SK-N-SH (cell line): ENCODE data around the gene S1PR3. TPM values are rescaled to one million over a fixed set of nuclear protein-coding genes. Genes with fewer than 3 reads are reported as not detected.

Experiments
- CTCF ChIA-PET: fragments of 300-600, 350-600 bp; formaldehyde crosslinking; extraction: SDS; loops from one replicate; lab custom pipeline; 2021; lab: Yijun Ruan, JAX
- POLR2A ChIA-PET: fragments of 350-600 bp; sonication (Branson Sonifier 250); formaldehyde crosslinking; extraction: SDS; loops from one replicate; lab custom pipeline; 2020; ENCODE audit warnings: antibody characterized with exemption, inconsistent platforms; lab: Yijun Ruan, JAX
- DNase-seq: peaks from one replicate; pipeline ENCODE4 v3.0.0; 2012
- H2AFZ ChIP-seq: fragments of 200-600 bp; sonication (generic); 2 replicates; pipeline ENCODE4 v1.8.1; 2016; ENCODE audit warnings: antibody characterized with exemption, mild to moderate bottlenecking, low read depth
- H3F3A ChIP-seq: fragments of 200-600 bp; sonication (generic); replicated peaks from 2 replicates; pipeline ENCODE3; 2016; ENCODE audit warnings: antibody characterized with exemption, mild to moderate bottlenecking; ENCODE audit not compliant: insufficient read depth
- H3K27ac ChIP-seq, 2 experiments: fragments of 200-500 bp in 1 of 2; fragments of 200-600 bp in 1 of 2; sonication (Bioruptor generic) in 1 of 2; sonication (generic), shearing (Covaris generic) in 1 of 2; 2 replicates each; pipeline versions ENCODE4 v1.5.1 to v1.6.1; 2014 to 2016; ENCODE audit warnings: low read depth in 2 of 2, inconsistent platforms in 1 of 2, low read length in 1 of 2, mild to moderate bottlenecking in 1 of 2, mixed read lengths in 1 of 2
- H3K27me3 ChIP-seq: fragments of 200-600 bp; sonication (generic), shearing (Covaris generic); 2 replicates; pipeline ENCODE4 v1.6.1; 2016; ENCODE audit warnings: mixed run types; ENCODE audit not compliant: insufficient read depth
- H3K36me3 ChIP-seq, 2 experiments: fragments of 200-500 bp in 1 of 2; fragments of 200-600 bp in 1 of 2; sonication (Bioruptor generic) in 1 of 2; sonication (generic) in 1 of 2; replicated peaks in 1 of 2; 2 replicates each; pipeline versions ENCODE3 to v1.5.1; 2014 to 2016; ENCODE audit warnings: low read length in 1 of 2, mild to moderate bottlenecking in 1 of 2; ENCODE audit not compliant: insufficient read depth in 2 of 2, control insufficient read depth in 1 of 2
- H3K4me1 ChIP-seq, 2 experiments: fragments of 200-500 bp in 1 of 2; fragments of 200-600 bp in 1 of 2; sonication (Bioruptor generic) in 1 of 2; sonication (generic), shearing (Covaris generic) in 1 of 2; 2 replicates each; pipeline versions ENCODE4 v1.5.1 to v1.6.1; 2014 to 2016; ENCODE audit warnings: low read depth in 1 of 2, low read length in 1 of 2, mixed run types in 1 of 2; ENCODE audit not compliant: insufficient read depth in 2 of 2, control insufficient read depth in 1 of 2
- H3K4me2 ChIP-seq: fragments of 200-600 bp; sonication (generic), shearing (Covaris generic); 2 replicates; pipeline ENCODE4 v1.6.1; 2017; ENCODE audit warnings: mixed run types
- H3K4me3 ChIP-seq, 2 experiments: fragments of 200-500 bp in 1 of 2; fragments of 200-600 bp in 1 of 2; sonication (Bioruptor generic) in 1 of 2; sonication (generic), shearing (Covaris generic) in 1 of 2; 2 replicates each; pipeline versions ENCODE4 v1.5.1 to v1.8.1; 2014 to 2016; ENCODE audit warnings: low read depth in 2 of 2, inconsistent platforms in 1 of 2, low read length in 1 of 2, mild to moderate bottlenecking in 1 of 2, mixed read lengths in 1 of 2, moderate library complexity in 1 of 2
- H3K79me2 ChIP-seq: fragments of 200-600 bp; sonication (generic); 2 replicates; pipeline ENCODE4 v1.8.1; 2017; ENCODE audit warnings: mild to moderate bottlenecking; ENCODE audit not compliant: insufficient read depth
- H3K9ac ChIP-seq: fragments of 200-600 bp; sonication (generic); 2 replicates; pipeline ENCODE4 v1.6.1; 2017; ENCODE audit warnings: mixed run types
- H3K9me2 ChIP-seq: fragments of 200-600 bp; sonication (generic); 2 replicates; pipeline ENCODE4 v1.6.1; 2017; ENCODE audit warnings: mixed run types
- H3K9me3 ChIP-seq: fragments of 200-600 bp; sonication (generic); 2 replicates; pipeline ENCODE4 v1.6.1; 2017; ENCODE audit warnings: mixed run types, mild to moderate bottlenecking, moderate library complexity
- H4K20me1 ChIP-seq: fragments of 200-600 bp; sonication (generic); 2 replicates; pipeline ENCODE4 v1.6.1; 2017; ENCODE audit warnings: mild to moderate bottlenecking, mixed run types; ENCODE audit not compliant: insufficient read depth
- EP300 ChIP-seq, 2 experiments: IDR thresholded peaks; 2 replicates each; pipeline versions ENCODE4 v1.4.0 to v1.6.1; 2012; ENCODE audit warnings: borderline replicate concordance in 1 of 2, low read depth in 1 of 2, low read length in 1 of 2
- EZH2phosphoT487 ChIP-seq: fragments of 200-600 bp; sonication (generic); IDR thresholded peaks from 2 replicates; pipeline ENCODE4 v1.6.1; 2017; ENCODE audit warnings: low read depth, mixed run types, mild to moderate bottlenecking, antibody characterized with exemption, moderate library complexity, borderline replicate concordance
- GABPA ChIP-seq: IDR thresholded peaks from 2 replicates; pipeline ENCODE4 v1.4.0; 2012; ENCODE audit warnings: low read depth, mild to moderate bottlenecking
- GATA2 ChIP-seq: sonication (generic); formaldehyde crosslinking; IDR thresholded peaks from 2 replicates; pipeline ENCODE4 v1.5.0; 2020; ENCODE audit warnings: mild to moderate bottlenecking, missing genetic modification reagents
- MEF2A ChIP-seq: IDR thresholded peaks from 2 replicates; pipeline ENCODE4 v1.4.0; 2012; ENCODE audit warnings: low read depth, borderline replicate concordance
- MXI1 ChIP-seq: IDR thresholded peaks from 2 replicates; pipeline ENCODE4 v1.6.1; 2012; ENCODE audit warnings: mild to moderate bottlenecking, low read depth, low read length, improper control_type of control experiment
- POLR2AphosphoS5 ChIP-seq: IDR thresholded peaks from 2 replicates; pipeline ENCODE4 v1.6.1; 2012; ENCODE audit warnings: low read depth, low read length
- SMC3 ChIP-seq: IDR thresholded peaks from 2 replicates; pipeline ENCODE4 v1.6.1; 2012; ENCODE audit warnings: low read depth, low read length, improper control_type of control experiment
- USF1 ChIP-seq: IDR thresholded peaks from 2 replicates; pipeline ENCODE4 v1.4.0; 2012; ENCODE audit warnings: low read depth, borderline replicate concordance
- ZBTB33 ChIP-seq: IDR thresholded peaks from 2 replicates; pipeline ENCODE4 v1.4.0; 2012; ENCODE audit warnings: low read depth, borderline replicate concordance
- WGBS: methylation state at CpG from one replicate; pipeline ENCODE4 v1.1.6; 2017; ENCODE audit warnings: low lambda C conversion rate; 5-methylcytosine and 5-hydroxymethylcytosine counted together
- polyA plus RNA-seq, 3 experiments: library from polyadenylated mRNA; depleted of rRNA; stranded (reverse); fragments of >200 nt; gene quantifications; 2 replicates each; pipeline ENCODE4 v1.2.3, GENCODE V29; 2012
- TF ChIP-seq, protein P1 (sequence below): fragments of 150-350 bp; IDR thresholded peaks from 2 replicates; pipeline ENCODE4 v1.6.1; 2016; ENCODE audit warnings: mild to moderate bottlenecking, low read depth, low read length
- TF ChIP-seq, protein P2 (sequence below): fragments of 200-600 bp; sonication (generic); IDR thresholded peaks from 2 replicates; pipeline ENCODE4 v1.6.1; 2017; ENCODE audit warnings: antibody characterized with exemption, mild to moderate bottlenecking, moderate library complexity

Gene S1PR3
- polyA plus RNA-seq, 1 of the 3 experiments (the other 2 are of a cell fraction) = 2.5 TPM

GRCh38 chr9:88974641-88975040 is 16.6 kb upstream of the S1PR3 start (continued):
- TF ChIP-seq, protein P1, sequence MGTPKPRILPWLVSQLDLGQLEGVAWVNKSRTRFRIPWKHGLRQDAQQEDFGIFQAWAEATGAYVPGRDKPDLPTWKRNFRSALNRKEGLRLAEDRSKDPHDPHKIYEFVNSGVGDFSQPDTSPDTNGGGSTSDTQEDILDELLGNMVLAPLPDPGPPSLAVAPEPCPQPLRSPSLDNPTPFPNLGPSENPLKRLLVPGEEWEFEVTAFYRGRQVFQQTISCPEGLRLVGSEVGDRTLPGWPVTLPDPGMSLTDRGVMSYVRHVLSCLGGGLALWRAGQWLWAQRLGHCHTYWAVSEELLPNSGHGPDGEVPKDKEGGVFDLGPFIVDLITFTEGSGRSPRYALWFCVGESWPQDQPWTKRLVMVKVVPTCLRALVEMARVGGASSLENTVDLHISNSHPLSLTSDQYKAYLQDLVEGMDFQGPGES = no peak
- TF ChIP-seq ZBTB33 = no peak
- no peak for TF ChIP-seq POLR2AphosphoS5

DNA sequence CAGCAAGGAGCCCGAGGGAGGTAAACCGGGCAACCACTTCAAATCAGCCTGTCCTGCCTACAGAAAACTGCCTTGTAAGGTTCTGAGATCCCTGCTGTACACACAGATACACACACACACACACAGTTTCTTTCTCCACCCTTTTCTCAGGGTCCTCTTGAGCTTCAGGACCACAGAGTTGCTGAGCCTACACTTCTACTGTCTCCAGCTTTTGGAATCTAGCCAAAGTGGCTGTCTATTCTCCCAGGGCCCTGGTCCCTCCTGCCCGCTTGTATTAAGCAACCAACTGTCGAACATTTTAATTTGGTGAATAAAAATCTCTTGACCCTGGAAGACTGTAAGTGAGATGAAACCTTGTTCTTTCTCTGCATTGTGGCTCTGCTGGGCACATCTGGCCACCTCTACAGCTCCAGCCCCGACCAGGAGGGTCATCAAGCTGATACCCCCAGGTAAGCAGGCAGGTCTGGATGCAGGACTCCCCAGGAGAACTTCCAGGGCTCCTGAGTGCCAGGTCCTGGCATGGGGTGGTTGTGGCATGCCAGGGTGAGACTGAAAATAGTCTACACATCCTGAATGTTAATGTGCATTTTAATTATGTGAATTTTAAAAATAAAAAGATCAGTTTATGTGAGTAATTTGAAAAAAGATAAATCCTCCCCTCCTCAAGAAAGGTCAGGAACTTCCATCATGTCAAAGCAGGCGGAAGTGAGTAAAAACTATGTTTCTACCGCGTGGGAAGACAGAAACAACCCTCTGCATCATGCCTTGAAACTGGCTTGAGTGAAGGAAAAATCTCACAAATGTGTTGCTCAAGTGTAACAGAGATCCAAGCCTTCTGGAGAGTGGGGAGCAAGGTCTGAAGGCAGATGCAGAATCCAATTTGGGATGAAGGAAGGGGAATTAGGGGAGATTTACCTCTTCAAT is 15.0 kb upstream of the S1PR3 start:
- peaks cover 2% of the 10 kb centered on the region for H3F3A ChIP-seq
- H4K20me1 ChIP-seq = no peaks in the 10 kb centered on the region
- POLR2A ChIA-PET = no interaction called here
- no peak overlapping the region for H3K9ac ChIP-seq
- CTCF ChIA-PET = no interaction called here
- TF ChIP-seq EP300 (IDR thresholded peaks at IDR 0.05; ENCODE audit: borderline replicate concordance in 1 of 2, low read depth in 1 of 2, low read length in 1 of 2) = no peak
- TF ChIP-seq USF1 = no peak
- no peak for TF ChIP-seq MXI1
- no peak for TF ChIP-seq GATA2 (CRISPR knock-in tag)
- no peak for TF ChIP-seq EZH2phosphoT487
- TF ChIP-seq, protein P2, sequence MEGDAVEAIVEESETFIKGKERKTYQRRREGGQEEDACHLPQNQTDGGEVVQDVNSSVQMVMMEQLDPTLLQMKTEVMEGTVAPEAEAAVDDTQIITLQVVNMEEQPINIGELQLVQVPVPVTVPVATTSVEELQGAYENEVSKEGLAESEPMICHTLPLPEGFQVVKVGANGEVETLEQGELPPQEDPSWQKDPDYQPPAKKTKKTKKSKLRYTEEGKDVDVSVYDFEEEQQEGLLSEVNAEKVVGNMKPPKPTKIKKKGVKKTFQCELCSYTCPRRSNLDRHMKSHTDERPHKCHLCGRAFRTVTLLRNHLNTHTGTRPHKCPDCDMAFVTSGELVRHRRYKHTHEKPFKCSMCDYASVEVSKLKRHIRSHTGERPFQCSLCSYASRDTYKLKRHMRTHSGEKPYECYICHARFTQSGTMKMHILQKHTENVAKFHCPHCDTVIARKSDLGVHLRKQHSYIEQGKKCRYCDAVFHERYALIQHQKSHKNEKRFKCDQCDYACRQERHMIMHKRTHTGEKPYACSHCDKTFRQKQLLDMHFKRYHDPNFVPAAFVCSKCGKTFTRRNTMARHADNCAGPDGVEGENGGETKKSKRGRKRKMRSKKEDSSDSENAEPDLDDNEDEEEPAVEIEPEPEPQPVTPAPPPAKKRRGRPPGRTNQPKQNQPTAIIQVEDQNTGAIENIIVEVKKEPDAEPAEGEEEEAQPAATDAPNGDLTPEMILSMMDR = no peak
- TF ChIP-seq GABPA = no peak
- TF ChIP-seq SMC3 = no peak
- no peak for TF ChIP-seq MEF2A
- H2AFZ ChIP-seq = no peak overlapping the region
- H3K4me2 ChIP-seq = no peak overlapping the region
- no peaks in the 10 kb centered on the region for H3K79me2 ChIP-seq
- no peaks in the 10 kb centered on the region for H3K36me3 ChIP-seq
- no peaks in the 10 kb centered on the region for H3K9me3 ChIP-seq
- H3K9me2 ChIP-seq = no peaks in the 10 kb centered on the region
- 79% methylated on average over 8 of the region's 8 CpGs for WGBS
- no peak for DNase-seq
- no peaks in the 10 kb centered on the region; the same call in 1 of the 2 replicates for H3K27me3 ChIP-seq
- no peak overlapping the region for H3K27ac ChIP-seq
- no peaks in the 10 kb centered on the region; a peak in 1 of 4 replicates for H3K4me1 ChIP-seq
- H3K4me3 ChIP-seq = no peak overlapping the region
